NCI-H1930 (cell line): ENCODE results near the gene PNKD.

ENCODE experiments used
- DNase-seq, 2 experiments: peaks; one replicate each; lab custom pipeline; 2025; lab: John Stamatoyannopoulos, UW

Gene PNKD

DNA sequence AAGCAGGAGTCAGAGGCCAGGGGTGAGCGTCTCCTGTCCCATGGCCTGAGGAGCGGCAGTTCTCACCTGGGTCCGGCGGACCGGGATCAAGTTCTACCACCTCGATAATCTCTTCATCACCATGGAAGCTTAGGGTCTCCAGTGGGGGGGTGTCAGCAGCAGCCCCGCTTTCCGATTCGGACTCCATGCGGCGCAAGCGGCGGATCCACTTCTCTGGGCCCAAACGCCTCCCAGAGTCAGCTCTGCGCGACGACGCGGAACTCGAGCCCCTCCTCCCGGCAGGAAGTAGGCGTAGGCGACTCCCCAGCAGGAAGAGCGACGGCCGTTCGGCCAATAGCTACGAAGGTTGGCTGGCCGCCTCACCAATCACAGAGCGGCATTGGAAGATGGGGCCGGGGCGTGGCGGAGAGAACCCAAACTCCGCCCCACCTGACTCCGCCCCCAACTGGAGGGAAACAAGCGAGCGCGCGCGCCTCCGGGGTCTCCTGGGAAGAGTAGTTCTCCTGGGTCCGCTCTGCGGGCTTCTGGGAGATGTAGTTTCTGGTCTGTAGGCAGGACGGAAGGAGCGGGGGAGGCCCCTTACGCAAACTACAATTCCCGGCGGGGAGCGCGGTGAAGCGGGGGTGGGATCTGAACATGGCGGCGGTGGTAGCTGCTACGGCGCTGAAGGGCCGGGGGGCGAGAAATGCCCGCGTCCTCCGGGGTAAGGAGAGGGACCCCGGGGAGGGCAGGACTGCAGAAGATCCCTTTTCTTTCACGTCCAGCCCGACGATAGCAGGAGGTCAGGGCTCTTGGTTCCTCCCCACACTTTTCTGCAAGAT, at the start of gene PNKD, which contains the start of gene AAMP:
Gene PNKD, plus strand, starts transcription at position 620 of the 821 bp plus-strand sequence. Its CDS starts 17 bp downstream, at position 637.
Gene AAMP, minus strand, starts transcription at position 238 of the 821 bp plus-strand sequence. Its CDS starts 51 bp downstream, at position 187.
- DNase-seq: peak; percentile 97 to 99

- DNase-seq: no peak
Measured at GRCh38 chr2:218221000-218221399, 49.3 kb upstream of the PNKD start.

- DNase-seq: no peak
Measured at GRCh38 chr2:218223046-218223445, 47.3 kb upstream of the PNKD start.

GRCh38 chr2:218224186-218224585, 46.1 kb upstream of the PNKD start:
- no peak for DNase-seq

DNA sequence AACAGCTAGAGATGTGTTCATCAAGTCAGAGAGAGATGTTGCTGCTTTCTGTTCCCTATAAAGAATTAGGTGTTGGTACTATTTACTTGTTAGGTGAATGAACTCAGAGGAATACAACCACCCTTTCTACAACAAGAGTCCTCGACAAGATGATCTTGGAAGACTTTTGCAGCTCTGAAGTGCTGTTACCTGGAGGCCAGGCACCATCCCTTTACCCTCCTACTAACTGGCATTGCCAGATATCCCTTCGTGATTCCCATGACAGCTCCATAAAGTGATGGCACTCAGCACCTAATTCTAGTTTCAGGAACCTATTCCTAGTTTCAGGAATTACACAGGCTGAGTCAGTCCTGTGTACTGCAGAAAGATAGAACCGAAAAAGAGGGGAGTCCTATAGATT, 43.4 kb upstream of the PNKD start:
- no peak for DNase-seq

DNA sequence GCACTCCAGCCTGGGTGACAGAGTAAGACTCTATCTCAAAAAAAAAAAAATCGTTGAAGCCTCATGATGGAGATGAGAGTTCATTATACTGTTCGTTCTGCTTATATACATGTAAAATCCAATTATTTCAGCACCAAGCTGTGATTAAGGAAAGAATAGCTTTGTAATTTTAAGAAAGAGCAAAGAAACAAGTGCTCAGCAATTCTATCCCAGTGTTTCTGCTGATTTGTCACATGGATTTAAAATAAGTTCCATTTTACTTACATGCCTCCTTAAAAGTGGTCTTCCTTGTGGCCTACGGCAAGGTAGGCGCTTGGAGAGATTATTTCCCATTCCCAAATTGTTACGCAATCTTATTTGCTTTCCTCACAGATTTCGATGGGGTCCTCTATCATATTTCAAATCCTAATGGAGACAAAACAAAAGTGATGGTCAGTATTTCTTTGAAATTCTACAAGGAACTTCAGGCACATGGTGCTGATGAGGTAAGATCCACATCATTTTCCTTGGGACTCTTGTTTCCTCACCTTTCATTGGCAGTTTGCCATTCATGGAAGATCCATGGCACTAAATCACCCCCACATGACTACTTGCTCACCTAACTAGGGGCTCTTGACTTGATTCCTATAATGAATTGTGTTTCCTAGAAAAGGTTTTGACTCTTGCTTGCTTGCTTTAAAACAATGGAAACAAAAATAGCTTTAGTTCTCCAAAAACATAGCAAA, 41.8 kb upstream of the PNKD start:
- no peak for DNase-seq

DNA sequence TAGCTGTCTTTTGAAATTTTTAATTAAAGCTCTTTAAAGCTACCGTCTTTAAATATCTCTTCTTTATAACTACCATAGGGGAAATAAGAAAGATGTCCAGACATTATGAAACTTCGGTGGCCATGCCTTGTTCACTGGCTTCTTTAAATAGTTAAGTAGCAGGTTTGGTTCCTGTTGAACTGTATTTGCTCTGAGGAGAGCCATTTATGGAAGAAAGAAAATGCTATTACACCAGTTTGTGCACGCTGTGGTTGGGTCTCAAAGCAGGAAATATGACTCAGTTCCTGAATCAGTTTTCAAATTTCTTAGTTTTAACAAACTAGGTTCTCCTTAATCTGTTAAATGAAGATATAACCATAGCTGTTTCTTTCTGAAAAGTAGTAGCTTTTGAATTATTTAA, 41.1 kb upstream of the PNKD start:
- no peak for DNase-seq

- DNase-seq: no peak
Measured at GRCh38 chr2:218229851-218230250, 40.5 kb upstream of the PNKD start.

GRCh38 chr2:218230882-218231281, 39.4 kb upstream of the PNKD start:
- no peak for DNase-seq

DNA sequence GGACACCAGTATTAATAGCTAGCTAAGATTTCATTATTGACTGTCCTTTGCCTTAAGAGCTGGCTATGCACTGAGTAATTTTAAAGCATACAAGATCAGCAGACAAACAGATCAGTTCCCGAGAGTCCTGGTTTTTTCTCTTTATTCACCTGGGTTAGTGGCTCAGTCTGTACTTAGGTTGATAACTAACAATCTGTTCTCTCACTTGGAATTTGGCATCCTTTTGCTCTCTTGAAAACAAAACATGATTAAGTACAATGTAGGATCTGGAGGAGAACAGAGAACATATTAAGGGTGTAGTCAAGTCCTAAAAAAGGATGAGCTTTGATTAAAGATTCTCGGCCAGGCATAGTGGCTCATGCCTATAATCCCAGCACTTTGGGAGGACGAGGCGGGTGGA, 36.8 kb upstream of the PNKD start:
- no peak for DNase-seq

- no peak for DNase-seq
Measured at GRCh38 chr2:218234521-218234920, 35.8 kb upstream of the PNKD start.

DNA sequence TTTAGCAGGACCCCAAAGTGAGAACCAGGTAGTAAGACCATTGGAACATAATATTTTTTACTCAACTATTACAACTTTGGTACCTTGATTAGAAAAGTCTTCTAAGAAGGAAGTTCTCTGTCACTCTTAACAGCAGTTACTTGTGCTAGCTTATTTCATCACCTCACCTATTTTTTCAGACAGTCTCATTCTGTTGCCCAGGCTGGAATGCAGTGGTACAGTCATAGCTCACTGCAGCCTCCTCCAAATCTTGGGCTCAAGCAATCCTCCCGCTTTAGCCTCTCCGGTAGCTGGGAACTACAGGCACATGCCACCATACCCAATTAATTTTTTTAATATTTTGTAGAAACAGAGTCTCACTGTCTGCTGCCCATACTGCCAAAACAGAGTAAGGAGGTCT, 35.3 kb upstream of the PNKD start:
- DNase-seq: no peak

DNA sequence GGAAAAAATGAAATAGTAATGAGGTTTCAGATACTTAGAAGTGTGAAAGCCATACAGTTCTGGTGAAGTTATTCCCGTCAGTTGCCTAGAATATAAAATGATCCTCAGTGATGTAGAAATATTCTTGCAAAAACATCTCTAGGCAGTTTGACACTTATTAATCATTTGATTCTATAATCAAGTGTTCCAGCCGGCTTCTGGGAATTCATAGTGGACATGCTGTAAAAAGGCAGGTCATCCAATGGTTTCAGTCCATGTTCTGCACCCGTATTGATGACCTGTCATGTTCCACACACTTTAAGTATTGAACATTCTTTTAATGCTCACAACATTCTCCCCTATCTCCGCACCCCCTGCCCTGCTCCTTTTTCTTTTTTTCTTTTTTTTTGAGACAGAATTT, 33.5 kb upstream of the PNKD start:
- DNase-seq: no peak

GRCh38 chr2:218238887-218239286, 31.4 kb upstream of the PNKD start:
- no peak for DNase-seq

DNA sequence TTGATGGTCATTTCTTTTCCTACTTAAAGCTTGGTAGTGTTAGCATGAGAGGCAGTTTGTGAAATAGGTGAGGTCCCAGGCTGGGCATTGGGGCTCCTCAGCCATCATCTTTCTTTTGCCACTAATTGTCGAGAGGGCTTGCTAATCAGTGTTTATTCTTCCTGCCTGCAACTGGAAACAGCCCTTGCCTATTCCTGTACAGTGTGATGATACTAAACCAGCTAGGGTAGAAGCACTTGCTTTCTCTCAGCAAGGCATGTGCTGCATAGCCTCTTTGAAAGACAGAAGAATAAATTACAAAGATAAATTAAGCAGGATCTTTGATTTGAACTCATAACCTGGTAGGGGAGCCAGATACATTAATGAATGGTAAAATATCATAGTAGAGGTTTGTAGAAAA, 26.1 kb upstream of the PNKD start:
- no peak for DNase-seq

GRCh38 chr2:218244665-218245064, 25.7 kb upstream of the PNKD start:
- no peak for DNase-seq

DNA sequence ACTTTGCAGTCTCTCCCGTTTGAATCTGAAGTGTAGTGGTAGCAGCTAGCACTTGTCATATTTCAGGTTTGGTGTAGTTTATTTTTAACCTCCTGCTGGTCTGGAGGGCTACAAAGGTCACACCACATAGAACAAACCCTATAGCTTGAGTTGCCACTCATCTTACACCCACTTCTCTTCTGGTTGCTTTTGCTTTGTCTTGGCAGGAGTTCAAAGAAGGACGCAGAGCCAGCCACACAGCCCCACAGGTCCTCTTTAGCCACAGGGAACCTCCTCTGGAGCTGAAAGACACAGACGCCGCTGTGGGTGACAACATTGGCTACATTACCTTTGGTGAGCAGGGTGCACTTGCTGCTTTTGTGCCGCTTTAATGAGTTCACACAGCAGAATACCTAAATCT, 25.1 kb upstream of the PNKD start:
- DNase-seq: no peak

DNA sequence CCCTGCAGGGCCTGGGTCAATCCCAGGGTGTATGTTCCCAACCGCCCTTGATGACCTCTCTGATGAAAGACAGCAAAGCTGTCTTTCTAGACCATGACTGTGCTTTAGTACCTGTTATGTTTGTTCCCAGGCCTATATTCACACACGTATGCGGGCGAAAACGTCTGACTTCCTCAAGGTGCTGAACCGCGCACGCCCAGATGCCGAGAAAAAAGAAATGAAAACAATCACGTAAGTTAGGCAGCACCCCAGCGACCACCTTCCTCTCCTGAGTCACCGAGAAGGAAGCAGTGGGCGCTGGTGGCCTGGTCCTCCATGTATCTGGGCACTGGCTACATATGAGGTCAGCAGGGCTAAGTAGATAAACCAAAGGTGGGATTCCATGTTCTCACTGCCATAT, 20.6 kb upstream of the PNKD start:
- DNase-seq: no peak

DNA sequence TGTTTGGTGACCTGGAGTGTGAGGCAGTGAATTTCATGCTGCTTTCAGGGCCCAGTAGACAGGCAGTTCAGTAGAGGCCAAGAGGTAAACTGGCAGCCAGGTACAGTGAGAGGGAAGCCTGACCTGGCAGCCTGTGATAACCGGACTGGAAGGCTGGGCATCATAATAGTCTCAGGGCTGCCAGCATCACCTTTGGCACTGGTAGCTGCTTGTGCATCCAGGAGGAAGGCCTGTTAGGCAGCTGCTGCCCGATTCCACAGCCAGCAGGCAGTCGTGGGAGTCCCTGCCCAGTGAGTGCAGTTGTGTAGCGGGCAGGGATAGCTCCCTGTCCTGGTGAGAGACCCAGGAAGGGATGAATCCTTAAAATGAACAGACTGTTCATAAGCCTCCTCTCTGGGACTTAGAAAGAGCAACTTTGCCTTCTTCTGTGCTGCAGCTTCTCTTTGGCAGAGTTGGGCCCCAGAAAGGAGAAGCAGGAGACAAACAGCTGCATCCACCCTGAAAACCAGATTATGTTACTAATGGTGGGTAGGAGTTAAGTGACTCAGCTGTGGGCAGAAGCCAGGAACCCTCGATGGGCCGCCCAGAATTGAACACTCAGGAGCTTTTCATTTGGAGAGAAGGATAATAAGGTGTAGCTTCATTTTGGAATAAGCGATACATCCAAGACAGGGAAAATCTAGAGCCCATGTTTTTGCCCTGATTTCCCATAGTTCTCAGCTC, 17.6 kb upstream of the PNKD start:
- DNase-seq: no peak

DNA sequence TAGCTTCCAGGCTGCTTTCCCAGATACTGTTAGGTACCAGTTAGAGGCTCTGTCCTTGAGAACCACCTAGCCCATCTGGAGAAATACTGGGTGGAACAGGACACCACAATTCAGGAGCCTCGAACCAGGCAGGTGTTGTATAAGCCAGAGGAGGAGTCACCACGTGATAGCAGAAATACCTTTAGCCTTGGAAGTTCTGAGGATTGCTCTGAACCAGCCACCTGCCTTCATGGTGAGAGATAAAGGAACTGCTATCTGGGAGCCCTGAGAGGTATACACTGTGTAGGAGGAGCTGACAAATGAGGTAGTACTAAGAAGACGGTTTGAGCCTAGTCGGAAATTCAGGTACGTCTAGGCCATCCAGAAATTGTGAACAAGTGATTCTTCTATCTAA, 17.1 kb upstream of the PNKD start:
- no peak for DNase-seq

DNA sequence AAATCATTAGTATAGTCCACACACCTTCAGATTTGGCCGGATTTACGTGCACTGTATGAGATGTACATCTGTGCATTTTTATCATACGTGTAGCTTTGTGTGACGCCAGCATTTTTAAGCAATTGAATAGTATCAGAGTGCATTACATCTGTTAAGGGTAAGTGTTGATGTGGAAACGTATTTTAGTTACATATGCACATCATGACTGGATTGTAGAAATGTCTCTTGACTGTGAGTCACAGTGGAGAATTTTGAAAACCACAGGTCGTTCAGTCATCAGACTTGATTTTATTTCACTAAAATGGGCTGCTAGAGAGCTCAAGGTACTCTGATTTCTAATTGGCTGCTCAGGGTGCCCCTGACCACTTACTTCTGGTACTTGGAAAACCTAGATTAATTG, 14.9 kb upstream of the PNKD start:
- no peak for DNase-seq

GRCh38 chr2:218256612-218257350, 13.5 kb upstream of the PNKD start:
- DNase-seq: no peak
